Cortex of kidney (tissue), 1 donor: Measurements from ENCODE around the gene TFDP2.

Experiments
- DNase-seq: peaks from one replicate; lab custom pipeline; 2025; lab: John Stamatoyannopoulos, UW

Gene TFDP2

GRCh38 chr3:142072816-142073215, 76.5 kb downstream of the TFDP2 start:
- no peak for DNase-seq

GRCh38 chr3:142065932-142066331, 83.4 kb downstream of the TFDP2 start:
- no peak for DNase-seq

- no peak for DNase-seq
Measured at GRCh38 chr3:142065344-142065743, 84.0 kb downstream of the TFDP2 start.

- DNase-seq = no peak
Measured at GRCh38 chr3:142064454-142064853, 84.9 kb downstream of the TFDP2 start.

- DNase-seq = no peak
Measured at GRCh38 chr3:142057331-142057725, 92.0 kb downstream of the TFDP2 start.

GRCh38 chr3:142056656-142057330, 92.6 kb downstream of the TFDP2 start:
- DNase-seq = no peak

GRCh38 chr3:142053835-142054234, 95.5 kb downstream of the TFDP2 start:
- DNase-seq = no peak

GRCh38 chr3:142053244-142053643, 96.1 kb downstream of the TFDP2 start:
- DNase-seq = no peak

GRCh38 chr3:142051351-142051750, 98.0 kb downstream of the TFDP2 start:
- no peak for DNase-seq

GRCh38 chr3:142047021-142047369, 102.3 kb downstream of the TFDP2 start:
- DNase-seq = no peak

GRCh38 chr3:142046320-142047020, 102.9 kb downstream of the TFDP2 start:
- no peak for DNase-seq

GRCh38 chr3:142040941-142041491, 108.3 kb downstream of the TFDP2 start:
- no peak for DNase-seq

GRCh38 chr3:142035308-142035922, 113.9 kb downstream of the TFDP2 start:
- DNase-seq = no peak

GRCh38 chr3:142033292-142033691, 116.1 kb downstream of the TFDP2 start:
- DNase-seq = no peak

- DNase-seq = no peak
Measured at GRCh38 chr3:142031575-142031974, 117.8 kb downstream of the TFDP2 start.

GRCh38 chr3:142029791-142030190, 119.6 kb downstream of the TFDP2 start:
- DNase-seq = no peak

- no peak for DNase-seq
Measured at GRCh38 chr3:142029052-142029642, 120.2 kb downstream of the TFDP2 start.

- DNase-seq = no peak
Measured at GRCh38 chr3:142028243-142028777, 121.0 kb downstream of the TFDP2 start.

GRCh38 chr3:142027735-142028134, 121.6 kb downstream of the TFDP2 start:
- no peak for DNase-seq

- no peak for DNase-seq
Measured at GRCh38 chr3:142027300-142027699, 122.0 kb downstream of the TFDP2 start.

- DNase-seq = no peak
Measured at GRCh38 chr3:142026333-142026732, 123.0 kb downstream of the TFDP2 start.

- no peak for DNase-seq
Measured at GRCh38 chr3:142022381-142022780, 127.0 kb downstream of the TFDP2 start.
